Activated CD4-positive, alpha-beta memory T cell treated with anti-CD3 and anti-CD28 coated beads for 36 hours (primary cell): ENCODE data around the gene CUL2. TPM values are rescaled to one million over a fixed set of nuclear protein-coding genes. Genes with fewer than 3 reads are reported as not detected.

Experiments used
- CTCF ChIA-PET: fragments of 350-600 bp; sonication (Branson Sonifier 250); formaldehyde crosslinking; loops from one replicate; lab custom pipeline; 2021; ENCODE audit warnings: antibody characterized with exemption, inconsistent platforms; lab: Charles Lee
- POLR2A ChIA-PET: fragments of 350-600 bp; sonication (Branson Sonifier 250); formaldehyde crosslinking; loops from one replicate; lab custom pipeline; 2021; ENCODE audit warnings: antibody characterized with exemption; lab: Charles Lee
- DNase-seq: peaks from one replicate; pipeline ENCODE4 v3.0.0-alpha.2; 2020
- H3K27ac Mint-ChIP-seq: one replicate; pipeline ENCODE4 v1.8.0; 2021; ENCODE audit warnings: mixed read lengths
- H3K27me3 Mint-ChIP-seq: one replicate; pipeline ENCODE4 v1.8.0; 2021; ENCODE audit warnings: mixed read lengths
- H3K36me3 Mint-ChIP-seq: one replicate; pipeline ENCODE4 v1.8.0; 2021; ENCODE audit warnings: mixed read lengths
- H3K4me1 Mint-ChIP-seq: one replicate; pipeline ENCODE4 v1.8.0; 2021; ENCODE audit warnings: low read depth, mixed read lengths
- H3K4me3 Mint-ChIP-seq: one replicate; pipeline ENCODE4 v1.8.0; 2021; ENCODE audit warnings: mild to moderate bottlenecking, mixed read lengths
- H3K9me3 Mint-ChIP-seq: one replicate; pipeline ENCODE4 v1.8.0; 2021; ENCODE audit warnings: mixed read lengths
- intact Hi-C: fragments of 100-400 bp; cut with micrococcal nuclease; formaldehyde crosslinking; loops from one replicate; pipeline ENCODE4 v1.15.1; 2023
- total RNA-seq, 2 experiments: library from RNA; stranded (reverse); gene quantifications; one replicate each; pipeline ENCODE4 v1.2.3, GENCODE V29; 2021

The CUL2 gene
- total RNA-seq, 2 experiments from 2014 or later = 39.7 to 43.3 TPM

GRCh38 chr10:35126062-35126529 lies 36.0 kb upstream of the CUL2 start:
- Mint-ChIP-seq H3K4me3 (peak overlapping the region; percentile 86), H3K4me1 (peaks cover 49% of the 10 kb centered on the region)
- POLR2A ChIA-PET = interaction anchor here (0.7 to 3.8 kb wide), 13 partner anchors 16 to 214 kb away, joined by 3 to 154 read pairs (median 6); no protein-coding TSS in a partner anchor

GRCh38 chr10:35124540-35124939 lies 34.4 kb upstream of the CUL2 start:
- peaks cover 6% of the 10 kb centered on the region for H3K36me3 Mint-ChIP-seq
- ChIA-PET POLR2A (no interaction called here), CTCF (interaction anchor here (0.5 to 11.4 kb wide), 6 partner anchors 30 to 438 kb away, joined by 3 to 223 read pairs (median 6); no protein-coding TSS in a partner anchor)
- no peaks in the 10 kb centered on the region for H3K9me3 Mint-ChIP-seq
- DNase-seq = no peak
- no peaks in the 10 kb centered on the region for H3K27me3 Mint-ChIP-seq
- no peak overlapping the region for H3K4me3 Mint-ChIP-seq
- peaks cover 37% of the 10 kb centered on the region for H3K4me1 Mint-ChIP-seq
- no peak overlapping the region for H3K27ac Mint-ChIP-seq
- intact Hi-C loops = loop anchor here (10.0 kb wide), 2 partner anchors 320 to 440 kb away; no protein-coding TSS in a partner anchor

More at GRCh38 chr10:35126062-35126529, 36.0 kb upstream of the CUL2 start:
- DNase-seq = no peak
- CTCF ChIA-PET = interaction anchor here (0.6 to 11.4 kb wide), 17 partner anchors 8 to 436 kb away, joined by 3 to 223 read pairs (median 4); no protein-coding TSS in a partner anchor
- Mint-ChIP-seq H3K27ac (peak overlapping the region; percentile 95), H3K27me3 (no peaks in the 10 kb centered on the region), H3K36me3 (peaks cover 6% of the 10 kb centered on the region), H3K9me3 (no peaks in the 10 kb centered on the region)
- intact Hi-C loops = loop anchor here (1.0 to 10.0 kb wide), 10 partner anchors 23 to 517 kb away; partner anchors contain the start of genes CUL2 and FZD8

- no peak overlapping the region for H3K4me3 Mint-ChIP-seq
These were observed 29.2 kb upstream of the CUL2 start for GRCh38 chr10:35119378-35119777.

DNA sequence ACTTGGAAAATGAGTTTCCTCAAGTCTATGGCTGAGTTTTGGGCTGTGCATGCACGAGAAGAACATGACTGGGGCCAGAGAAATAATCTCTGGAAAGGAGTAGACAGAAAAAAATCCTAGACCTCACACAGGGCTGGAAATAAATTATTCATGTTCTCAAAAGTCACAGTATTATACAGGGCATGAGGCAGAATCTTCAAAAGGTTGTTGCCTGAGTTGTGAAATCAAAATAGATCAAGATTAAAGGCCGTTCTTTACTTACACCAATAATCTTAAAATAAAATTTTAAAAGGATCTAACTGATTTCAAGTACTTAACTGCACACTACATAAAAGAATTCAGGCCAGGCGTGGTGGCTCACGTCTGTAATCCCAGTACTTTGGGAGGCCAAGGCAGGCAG lies 22.4 kb upstream of the CUL2 start:
- no peak for DNase-seq
- Mint-ChIP-seq H3K36me3 (no peaks in the 10 kb centered on the region), H3K27me3 (no peaks in the 10 kb centered on the region), H3K4me3 (no peak overlapping the region), H3K4me1 (no peaks in the 10 kb centered on the region), H3K9me3 (no peaks in the 10 kb centered on the region), H3K27ac (no peak overlapping the region)
- CTCF ChIA-PET = no interaction called here
- POLR2A ChIA-PET = no interaction called here
- intact Hi-C loops = no loop called here

More at GRCh38 chr10:35119378-35119777, 29.2 kb upstream of the CUL2 start:
- ChIA-PET POLR2A (interaction anchor here (2.6 kb wide), 1 partner anchor 76 kb away, joined by 10 read pairs; no protein-coding TSS in a partner anchor), CTCF (interaction anchor here (0.6 to 11.4 kb wide), 20 partner anchors 10 to 662 kb away, joined by 3 to 223 read pairs (median 4); partner anchors contain the start of gene CUL2)
- intact Hi-C loops = no loop called here
- H3K27me3 Mint-ChIP-seq = no peaks in the 10 kb centered on the region
- no peak overlapping the region for H3K27ac Mint-ChIP-seq
- H3K9me3 Mint-ChIP-seq = no peaks in the 10 kb centered on the region
- peaks cover 11% of the 10 kb centered on the region for H3K4me1 Mint-ChIP-seq
- H3K36me3 Mint-ChIP-seq = no peaks in the 10 kb centered on the region
- DNase-seq = no peak

DNA sequence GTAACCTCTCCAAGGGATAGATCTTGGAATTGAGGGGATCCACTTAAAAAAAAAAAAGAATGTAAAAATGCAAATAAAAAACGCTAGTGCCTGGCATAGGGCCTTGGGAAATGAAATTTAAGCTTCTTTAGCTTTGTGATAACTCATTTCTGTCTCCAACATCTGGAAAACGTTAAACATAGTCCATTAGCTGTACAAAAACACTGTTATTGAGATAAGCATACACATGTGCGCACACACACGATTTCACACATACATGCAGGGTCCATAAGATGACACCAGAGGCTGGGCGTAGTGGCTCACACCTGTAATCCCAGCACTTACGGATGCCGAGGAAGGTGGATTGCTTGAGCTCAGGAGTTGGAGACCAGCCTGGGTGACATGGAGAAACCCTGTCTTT lies 13.7 kb upstream of the CUL2 start:
- Mint-ChIP-seq H3K27me3 (peaks cover under 1% of the 10 kb centered on the region), H3K4me1 (no peaks in the 10 kb centered on the region), H3K4me3 (no peak overlapping the region), H3K27ac (no peak overlapping the region), H3K9me3 (no peaks in the 10 kb centered on the region), H3K36me3 (no peaks in the 10 kb centered on the region)
- DNase-seq = no peak
- POLR2A ChIA-PET = no interaction called here
- CTCF ChIA-PET = interaction anchor here (0.6 kb wide), 2 partner anchors 12 to 135 kb away, joined by 3 to 5 read pairs; no protein-coding TSS in a partner anchor
- intact Hi-C loops = no loop called here

DNA sequence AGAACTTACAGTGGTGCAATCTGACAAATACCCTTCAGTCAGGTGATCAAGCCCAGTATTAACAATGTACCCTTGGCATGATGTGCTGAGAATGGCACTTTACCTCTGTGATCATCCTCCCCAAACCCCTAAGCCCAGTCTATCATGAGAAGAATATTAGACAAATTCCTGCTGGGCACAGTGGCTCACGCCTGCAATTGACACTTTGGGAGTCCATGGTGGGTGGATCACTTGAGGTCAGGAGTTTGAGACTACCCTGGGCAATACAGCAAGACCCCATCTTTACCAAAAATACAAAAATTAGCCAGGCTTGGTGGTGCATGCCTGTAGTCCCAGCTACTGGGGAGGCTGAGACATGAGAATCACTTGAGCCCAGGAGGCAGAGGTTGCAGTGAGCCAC lies 7.4 kb upstream of the CUL2 start:
- no peaks in the 10 kb centered on the region for H3K4me1 Mint-ChIP-seq
- H3K27ac Mint-ChIP-seq = no peak overlapping the region
- peaks cover 11% of the 10 kb centered on the region for H3K27me3 Mint-ChIP-seq
- no peaks in the 10 kb centered on the region for H3K9me3 Mint-ChIP-seq
- DNase-seq = no peak
- intact Hi-C loops = no loop called here
- CTCF ChIA-PET = no interaction called here
- POLR2A ChIA-PET = no interaction called here
- H3K36me3 Mint-ChIP-seq = no peaks in the 10 kb centered on the region
- no peak overlapping the region for H3K4me3 Mint-ChIP-seq

GRCh38 chr10:35096312-35096711 lies 6.2 kb upstream of the CUL2 start:
- H3K27ac Mint-ChIP-seq = no peak overlapping the region
- ChIA-PET POLR2A (no interaction called here), CTCF (no interaction called here)
- peaks cover 11% of the 10 kb centered on the region for H3K27me3 Mint-ChIP-seq
- H3K4me3 Mint-ChIP-seq = no peak overlapping the region
- no peak for DNase-seq
- peaks cover 1% of the 10 kb centered on the region for H3K4me1 Mint-ChIP-seq
- H3K9me3 Mint-ChIP-seq = no peaks in the 10 kb centered on the region
- intact Hi-C loops = no loop called here
- no peaks in the 10 kb centered on the region for H3K36me3 Mint-ChIP-seq

DNA sequence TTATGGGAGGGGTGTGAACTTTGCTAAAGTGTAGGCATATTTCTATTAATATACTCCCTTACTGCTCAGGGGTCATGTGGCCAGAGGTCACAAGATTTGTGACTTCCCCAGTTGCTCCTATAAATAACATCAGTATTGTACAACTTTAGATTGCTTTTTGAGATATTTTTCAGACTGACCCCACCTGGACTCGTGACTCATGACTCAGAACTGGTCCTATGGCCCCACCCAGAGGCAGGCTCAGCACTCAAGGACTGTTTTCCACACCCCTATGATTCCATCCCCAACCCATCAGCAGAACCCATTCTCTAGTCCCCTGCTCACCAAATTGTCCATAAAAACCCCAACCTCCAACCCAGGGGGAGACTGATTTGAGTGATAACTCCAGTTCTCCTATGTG lies 2.7 kb upstream of the CUL2 start:
- DNase-seq = no peak
- Mint-ChIP-seq H3K4me3 (no peak overlapping the region), H3K9me3 (no peaks in the 10 kb centered on the region), H3K36me3 (peaks cover 3% of the 10 kb centered on the region), H3K27ac (no peak overlapping the region), H3K4me1 (peaks cover 26% of the 10 kb centered on the region), H3K27me3 (peaks cover 9% of the 10 kb centered on the region)
- intact Hi-C loops = no loop called here
- ChIA-PET POLR2A (no interaction called here), CTCF (interaction anchor here (0.6 kb wide), 1 partner anchor 11 kb away, joined by 5 read pairs; no protein-coding TSS in a partner anchor)

DNA sequence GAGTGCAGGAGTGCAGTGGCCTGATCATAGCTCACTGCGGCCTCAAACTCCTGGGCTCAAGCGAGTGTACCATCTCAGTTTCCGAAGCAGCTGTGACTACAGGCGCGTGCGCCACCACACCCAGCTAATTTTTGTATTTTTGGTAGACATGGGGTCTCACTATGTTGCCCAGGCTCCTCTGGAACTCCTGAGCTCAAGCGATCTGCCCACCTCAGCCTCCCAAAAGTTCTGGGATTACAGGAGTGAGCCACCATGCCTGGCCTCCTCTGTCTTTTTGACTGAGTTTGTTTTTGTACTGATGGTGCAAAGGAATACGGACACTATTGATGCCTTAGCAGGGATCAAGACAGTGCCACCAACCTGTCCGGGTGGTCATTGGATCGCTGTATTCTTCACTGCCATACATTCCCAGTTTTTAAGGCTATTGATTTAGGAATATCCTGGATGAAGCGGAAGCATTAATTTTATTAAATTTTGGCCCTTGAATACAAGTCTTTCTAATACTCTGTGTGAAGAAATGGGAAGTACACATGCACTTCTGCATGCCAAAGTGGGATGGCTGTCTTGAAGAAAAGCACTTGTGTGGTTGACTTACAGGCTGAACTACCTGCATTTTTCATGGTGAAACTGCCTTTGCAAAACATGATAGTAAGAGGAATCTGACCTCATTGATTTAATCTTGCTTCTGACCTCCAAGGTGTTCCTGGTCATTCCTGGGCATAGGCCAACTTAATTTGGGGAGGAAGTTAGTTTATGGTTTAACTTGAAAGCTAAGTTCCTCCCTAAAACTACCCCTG lies 2.1 kb upstream of the CUL2 start:
- H3K36me3 Mint-ChIP-seq = peaks cover 3% of the 10 kb centered on the region
- ChIA-PET CTCF (interaction anchor here (0.6 to 2.3 kb wide), 3 partner anchors 12 to 98 kb away, joined by 5 to 14 read pairs (median 8); no protein-coding TSS in a partner anchor), POLR2A (no interaction called here)
- no peak overlapping the region for H3K27ac Mint-ChIP-seq
- intact Hi-C loops = loop anchor here (2.0 kb wide), 1 partner anchor 97 kb away; no protein-coding TSS in a partner anchor
- no peak overlapping the region for H3K4me3 Mint-ChIP-seq
- peaks cover 32% of the 10 kb centered on the region for H3K4me1 Mint-ChIP-seq
- no peak for DNase-seq
- H3K27me3 Mint-ChIP-seq = peaks cover 7% of the 10 kb centered on the region
- H3K9me3 Mint-ChIP-seq = no peaks in the 10 kb centered on the region

DNA sequence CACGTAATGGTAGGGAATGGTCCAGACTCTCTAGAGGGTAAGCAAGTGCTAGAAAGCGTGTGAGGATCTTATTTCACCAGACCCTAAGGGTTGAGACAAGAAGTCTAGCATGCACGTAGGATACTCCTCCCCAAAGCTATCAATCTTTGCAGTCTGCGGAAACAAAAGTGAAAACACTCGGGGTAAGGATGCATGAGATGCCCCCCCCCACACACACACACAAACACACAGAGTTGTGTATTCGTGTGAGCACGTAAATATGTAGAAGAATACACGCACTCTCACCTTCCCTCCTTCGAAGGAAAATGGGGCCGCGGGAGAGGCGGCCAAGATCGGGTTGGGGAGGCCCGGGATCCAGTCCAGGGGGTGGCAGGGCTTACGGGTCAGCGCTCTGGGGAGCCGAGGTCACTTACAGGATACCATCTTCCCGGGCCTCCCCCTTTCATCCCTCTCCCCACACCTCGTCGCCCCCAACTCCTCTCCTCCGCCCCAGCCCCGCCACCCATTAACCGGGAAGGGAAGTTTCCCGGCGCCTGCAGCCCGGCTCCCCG lies 455 bp downstream of the CUL2 start:
- ChIA-PET CTCF (interaction anchor here (0.7 to 2.3 kb wide), 4 partner anchors 15 to 95 kb away, joined by 3 to 14 read pairs (median 4); no protein-coding TSS in a partner anchor), POLR2A (interaction anchor here (2.2 kb wide), 1 partner anchor 106 kb away, joined by 16 read pairs; no protein-coding TSS in a partner anchor)
- intact Hi-C loops = loop anchor here (1.0 to 2.0 kb wide), 4 partner anchors 37 to 129 kb away; partner anchors contain the start of gene CREM
- H3K27me3 Mint-ChIP-seq = no peaks in the 10 kb centered on the region
- peak overlapping the region; percentile 95 for H3K4me3 Mint-ChIP-seq
- H3K4me1 Mint-ChIP-seq = peaks cover 50% of the 10 kb centered on the region
- peak; percentile 20 for DNase-seq
- H3K36me3 Mint-ChIP-seq = peaks cover 5% of the 10 kb centered on the region
- H3K27ac Mint-ChIP-seq = peak overlapping the region; percentile 94
- no peaks in the 10 kb centered on the region for H3K9me3 Mint-ChIP-seq

- H3K36me3 Mint-ChIP-seq = peaks cover 13% of the 10 kb centered on the region
- POLR2A ChIA-PET = no interaction called here
- no peak for DNase-seq
- H3K4me1 Mint-ChIP-seq = peaks cover 53% of the 10 kb centered on the region
- intact Hi-C loops = no loop called here
- H3K4me3 Mint-ChIP-seq = no peak overlapping the region
- no peaks in the 10 kb centered on the region for H3K27me3 Mint-ChIP-seq
- H3K27ac Mint-ChIP-seq = no peak overlapping the region
- CTCF ChIA-PET = no interaction called here
- no peaks in the 10 kb centered on the region for H3K9me3 Mint-ChIP-seq
These were observed 6.9 kb downstream of the CUL2 start for GRCh38 chr10:35083242-35083641.
